ENCODE measurements around the gene PATZ1.

PATZ1 gene

GRCh38 chr22:31289344-31289743, 56.8 kb downstream of the PATZ1 start:
- peaks cover 0 to 1% of the 10 kb centered on the region in 2 donors for H3K36me3 Mint-ChIP-seq
- DNase-seq (no peak), ATAC-seq (replicated peaks) (no peak)
- peak overlapping the region; percentile 96 for H3K27ac Mint-ChIP-seq
- H3K4me1 Mint-ChIP-seq = peaks cover 55 to 83% of the 10 kb centered on the region in 2 donors
- no peaks in the 10 kb centered on the region for H3K27me3 Mint-ChIP-seq
- no peaks in the 10 kb centered on the region for H3K9me3 Mint-ChIP-seq
- H3K4me3 Mint-ChIP-seq = peak overlapping the region; percentile 94 to 97

DNA sequence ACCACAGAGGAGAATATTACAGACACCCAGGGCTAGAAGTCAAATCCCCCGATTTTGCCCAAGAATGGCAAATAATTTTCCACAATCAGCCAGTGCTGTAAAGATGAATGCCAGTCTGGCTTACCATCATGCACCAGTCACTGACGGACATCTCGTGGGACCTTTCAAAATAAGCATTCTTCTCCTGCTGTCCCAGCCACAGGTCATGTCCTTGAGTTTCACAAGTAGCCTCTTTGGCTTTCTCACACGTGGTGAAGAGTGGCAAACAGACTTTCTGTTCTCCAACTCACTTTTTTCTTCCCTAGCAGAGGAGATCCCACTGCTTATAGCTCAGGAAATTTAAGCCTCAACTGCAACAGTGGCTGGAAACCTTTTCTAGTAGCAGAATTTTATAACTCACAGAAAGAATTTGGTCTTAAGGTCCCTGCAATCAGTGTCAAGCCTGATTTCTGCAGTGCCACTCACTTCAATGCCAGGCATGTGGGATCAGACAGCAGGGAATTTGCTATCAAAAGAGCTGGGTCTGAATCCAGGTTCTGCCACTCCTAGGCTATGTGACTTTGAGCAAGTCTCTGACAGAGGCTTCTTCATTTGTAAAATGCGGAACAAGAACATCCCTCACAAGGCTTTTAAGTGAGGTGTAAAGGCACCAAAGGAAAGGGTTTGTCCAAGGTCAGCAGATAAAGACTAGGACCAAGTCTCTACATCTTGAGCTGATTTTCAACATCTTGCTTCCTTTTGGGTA, 57.5 kb downstream of the PATZ1 start:
- DNase-seq = no peak

GRCh38 chr22:31287818-31288495, 58.2 kb downstream of the PATZ1 start:
- DNase-seq (no peak), ATAC-seq (replicated peaks) (peak; percentile 37)
- Mint-ChIP-seq H3K4me1 (peaks cover 49 to 80% of the 10 kb centered on the region in 2 donors), H3K27ac (peak overlapping the region; percentile 93), H3K36me3 (peaks cover 1 to 3% of the 10 kb centered on the region in 2 donors), H3K27me3 (no peaks in the 10 kb centered on the region), H3K4me3 (peak overlapping the region; percentile 66 to 71), H3K9me3 (no peaks in the 10 kb centered on the region)

More for the DNA sequence above, 57.5 kb downstream of the PATZ1 start:
- Mint-ChIP-seq H3K27ac (peak overlapping the region; percentile 62), H3K36me3 (peaks cover 0 to 1% of the 10 kb centered on the region in 2 donors), H3K4me1 (peaks cover 52 to 87% of the 10 kb centered on the region in 2 donors), H3K27me3 (no peaks in the 10 kb centered on the region), H3K4me3 (no peak overlapping the region), H3K9me3 (no peaks in the 10 kb centered on the region)
- no peak for ATAC-seq (replicated peaks)

- DNase-seq (peak; percentile 59), ATAC-seq (replicated peaks) (peak; percentile 48 to 63)
- H3K36me3 Mint-ChIP-seq = peaks cover 1 to 8% of the 10 kb centered on the region in 2 donors
- no peaks in the 10 kb centered on the region for H3K9me3 Mint-ChIP-seq
- H3K27me3 Mint-ChIP-seq = no peaks in the 10 kb centered on the region
- H3K4me3 Mint-ChIP-seq = peak overlapping the region in 1 of 2 donors; percentile 25
- H3K4me1 Mint-ChIP-seq = peaks cover 44 to 66% of the 10 kb centered on the region in 2 donors
- H3K27ac Mint-ChIP-seq = peak overlapping the region; percentile 93
Measured at GRCh38 chr22:31286360-31287255, 59.5 kb downstream of the PATZ1 start.

- peaks cover 35 to 62% of the 10 kb centered on the region in 2 donors for H3K4me1 Mint-ChIP-seq
- no peak for ATAC-seq (replicated peaks)
- H3K4me3 Mint-ChIP-seq = no peak overlapping the region
- DNase-seq = no peak
- H3K36me3 Mint-ChIP-seq = peaks cover 1 to 15% of the 10 kb centered on the region in 2 donors
- no peaks in the 10 kb centered on the region for H3K9me3 Mint-ChIP-seq
- H3K27ac Mint-ChIP-seq = peak overlapping the region; percentile 89
- H3K27me3 Mint-ChIP-seq = no peaks in the 10 kb centered on the region
Measured at GRCh38 chr22:31284281-31285155, 61.6 kb downstream of the PATZ1 start.

GRCh38 chr22:31282748-31283468, 63.2 kb downstream of the PATZ1 start:
- H3K27me3 Mint-ChIP-seq = no peaks in the 10 kb centered on the region
- ATAC-seq (replicated peaks) (no peak), DNase-seq (no peak)
- peak overlapping the region; percentile 74 for H3K27ac Mint-ChIP-seq
- peaks cover 5 to 15% of the 10 kb centered on the region in 2 donors for H3K36me3 Mint-ChIP-seq
- no peak overlapping the region for H3K4me3 Mint-ChIP-seq
- H3K9me3 Mint-ChIP-seq = no peaks in the 10 kb centered on the region
- H3K4me1 Mint-ChIP-seq = peaks cover 24 to 49% of the 10 kb centered on the region in 2 donors

GRCh38 chr22:31281733-31282132, 64.4 kb downstream of the PATZ1 start:
- no peak overlapping the region for H3K27ac Mint-ChIP-seq
- peaks cover 4 to 15% of the 10 kb centered on the region in 2 donors for H3K36me3 Mint-ChIP-seq
- no peak for DNase-seq
- no peak overlapping the region for H3K4me3 Mint-ChIP-seq
- no peaks in the 10 kb centered on the region for H3K9me3 Mint-ChIP-seq
- ATAC-seq (replicated peaks) = no peak
- peaks cover 21 to 38% of the 10 kb centered on the region in 2 donors for H3K4me1 Mint-ChIP-seq
- H3K27me3 Mint-ChIP-seq = no peaks in the 10 kb centered on the region

GRCh38 chr22:31279821-31280505, 66.2 kb downstream of the PATZ1 start:
- Mint-ChIP-seq H3K9me3 (no peaks in the 10 kb centered on the region), H3K27me3 (no peaks in the 10 kb centered on the region), H3K36me3 (peaks cover 4 to 19% of the 10 kb centered on the region in 2 donors), H3K4me1 (peaks cover 6 to 20% of the 10 kb centered on the region in 2 donors), H3K27ac (peak overlapping the region; percentile 63), H3K4me3 (no peak overlapping the region)
- DNase-seq (no peak), ATAC-seq (replicated peaks) (no peak)

DNA sequence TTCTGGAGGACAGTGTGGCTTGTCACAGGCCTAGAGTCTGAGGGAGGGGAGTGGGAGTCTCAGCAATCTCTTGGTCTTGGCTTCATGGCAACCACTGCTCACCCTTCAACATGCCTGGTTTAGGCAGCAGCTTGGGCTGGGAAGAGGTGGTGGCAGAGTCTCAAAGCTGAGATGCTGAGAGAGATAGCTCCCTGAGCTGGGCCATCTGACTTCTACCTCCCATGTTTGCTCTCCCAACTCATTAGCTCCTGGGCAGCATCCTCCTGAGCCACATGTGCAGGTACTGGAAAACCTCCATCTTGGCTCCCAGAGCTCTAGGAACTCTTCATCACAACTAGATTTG, 66.8 kb downstream of the PATZ1 start:
- Mint-ChIP-seq H3K4me3 (no peak overlapping the region), H3K27ac (no peak overlapping the region), H3K9me3 (no peaks in the 10 kb centered on the region), H3K36me3 (peaks cover 4 to 23% of the 10 kb centered on the region in 2 donors), H3K4me1 (peaks cover 4 to 16% of the 10 kb centered on the region in 2 donors), H3K27me3 (no peaks in the 10 kb centered on the region)
- ATAC-seq (replicated peaks) (no peak), DNase-seq (no peak)

DNA sequence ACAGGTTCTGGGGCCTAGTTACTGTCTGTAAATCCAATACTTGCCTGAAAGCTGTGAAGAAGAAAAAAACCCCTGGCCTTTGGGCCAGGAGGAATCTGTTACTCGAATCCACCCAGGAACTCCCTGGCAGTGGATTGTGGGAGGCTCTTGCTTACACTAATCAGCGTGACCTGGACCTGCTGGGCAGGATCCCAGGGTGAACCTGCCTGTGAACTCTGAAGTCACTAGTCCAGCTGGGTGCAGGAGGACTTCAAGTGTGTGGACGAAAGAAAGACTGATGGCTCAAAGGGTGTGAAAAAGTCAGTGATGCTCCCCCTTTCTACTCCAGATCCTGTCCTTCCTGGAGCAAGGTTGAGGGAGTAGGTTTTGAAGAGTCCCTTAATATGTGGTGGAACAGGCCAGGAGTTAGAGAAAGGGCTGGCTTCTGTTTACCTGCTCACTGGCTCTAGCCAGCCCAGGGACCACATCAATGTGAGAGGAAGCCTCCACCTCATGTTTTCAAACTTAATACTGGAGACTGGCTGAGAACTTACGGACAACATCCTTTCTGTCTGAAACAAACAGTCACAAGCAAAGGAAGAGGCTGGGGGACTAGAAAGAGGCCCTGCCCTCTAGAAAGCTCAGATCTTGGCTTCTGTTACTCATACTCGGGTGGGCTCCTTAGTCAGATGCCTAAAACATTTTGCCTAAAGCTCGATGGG, 67.4 kb downstream of the PATZ1 start:
- Mint-ChIP-seq H3K36me3 (peaks cover 4 to 27% of the 10 kb centered on the region in 2 donors), H3K4me1 (peaks cover 4 to 11% of the 10 kb centered on the region in 2 donors), H3K27ac (peak overlapping the region; percentile 69), H3K27me3 (no peaks in the 10 kb centered on the region), H3K9me3 (no peaks in the 10 kb centered on the region), H3K4me3 (no peak overlapping the region)
- DNase-seq (no peak), ATAC-seq (replicated peaks) (no peak)

- Mint-ChIP-seq H3K27ac (peak overlapping the region; percentile 69), H3K36me3 (peaks cover 7 to 26% of the 10 kb centered on the region in 2 donors), H3K4me3 (no peak overlapping the region), H3K4me1 (peaks cover 4 to 11% of the 10 kb centered on the region in 2 donors), H3K27me3 (no peaks in the 10 kb centered on the region), H3K9me3 (no peaks in the 10 kb centered on the region)
- ATAC-seq (replicated peaks) (no peak), DNase-seq (no peak)
Measured at GRCh38 chr22:31278151-31278621, 68.0 kb downstream of the PATZ1 start.

DNA sequence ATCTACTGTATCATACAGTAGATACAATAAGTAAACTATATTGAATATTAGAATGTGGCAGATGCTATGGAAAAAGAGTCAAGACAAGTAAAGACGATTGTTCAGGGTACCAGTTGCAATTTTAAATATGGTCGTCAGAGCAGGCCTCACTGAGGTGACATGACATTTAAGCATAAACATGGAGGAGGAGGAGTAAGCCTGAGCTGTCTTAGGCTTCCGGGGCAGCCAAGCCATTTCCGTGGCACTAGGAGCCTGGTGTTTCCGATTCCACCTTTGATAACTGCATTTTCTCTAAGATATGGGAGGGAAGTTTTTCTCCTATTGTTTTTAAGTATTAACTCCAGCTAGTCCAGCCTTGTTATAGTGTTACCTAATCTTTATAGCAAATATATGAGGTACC, 68.4 kb downstream of the PATZ1 start:
- no peaks in the 10 kb centered on the region for H3K27me3 Mint-ChIP-seq
- ATAC-seq (replicated peaks) = no peak
- H3K4me3 Mint-ChIP-seq = no peak overlapping the region
- peaks cover 4 to 11% of the 10 kb centered on the region in 2 donors for H3K4me1 Mint-ChIP-seq
- H3K27ac Mint-ChIP-seq = no peak overlapping the region
- peaks cover 7 to 23% of the 10 kb centered on the region in 2 donors for H3K36me3 Mint-ChIP-seq
- no peak for DNase-seq
- no peaks in the 10 kb centered on the region for H3K9me3 Mint-ChIP-seq
